Body of pancreas (tissue), 4 donors: Measurements from ENCODE around the gene LRRC45. TPM values are rescaled to one million over a fixed set of nuclear protein-coding genes. Genes with fewer than 3 reads are reported as not detected.

ENCODE experiments used
- ATAC-seq: fragments of 150-250 bp; one replicate; pipeline ENCODE4 v1.9.1; 2016
- DNase-seq, 4 donors: peaks; one replicate each; pipeline ENCODE4 v3.0.0-alpha.2; 2019
- H3K27ac ChIP-seq, 4 donors: fragments of 200-600 bp; sonication (generic); 1 replicate in 3 of 4; 2 replicates in 1 of 4; pipeline versions ENCODE4 v1.5.1 to v1.6.1; 2016 to 2019; ENCODE audit warnings: mild to moderate bottlenecking in 1 of 4, mixed read lengths in 1 of 4, moderate library complexity in 1 of 4
- H3K27me3 ChIP-seq, 2 donors: fragments of 200-600 bp; sonication (generic); one replicate each; pipeline ENCODE4 v1.6.0; 2016; ENCODE audit warnings: mild to moderate bottlenecking in 1 of 2
- H3K36me3 ChIP-seq, 2 donors: fragments of 200-600 bp; sonication (generic); replicated peaks in 1 of 2; 2 replicates each; pipeline ENCODE4 v1.5.1; 2016; ENCODE audit warnings: low read depth in 2 of 2; ENCODE audit not compliant: insufficient read depth in 1 of 2
- H3K4me1 ChIP-seq: fragments of 200-600 bp; sonication (generic); one replicate; pipeline ENCODE4 v1.6.0; 2016
- H3K4me3 ChIP-seq, 2 donors: fragments of 200-600 bp; sonication (generic); 1 replicate in 1 of 2; 2 replicates in 1 of 2; pipeline ENCODE4 v1.5.1; 2016 to 2019
- H3K9me3 ChIP-seq, 3 donors: fragments of 200-600 bp; sonication (generic); 1 replicate in 2 of 3; 2 replicates in 1 of 3; pipeline ENCODE4 v1.5.1; 2016
- POLR2A ChIP-seq, 3 donors: fragments of 450-650 bp; IDR thresholded peaks; one replicate each; pipeline ENCODE4 v1.6.1; 2016; ENCODE audit warnings: antibody characterized with exemption in 3 of 3, mild to moderate bottlenecking in 2 of 3
- WGBS, 2 donors: methylation state at CpG; one replicate each; pipeline ENCODE4 v1.1.5; 2017; 5-methylcytosine and 5-hydroxymethylcytosine counted together
- intact Hi-C: fragments of 100-400 bp; cut with DNase I; formaldehyde crosslinking; loops from one replicate; pipeline ENCODE4 v1.15.1; 2023
- total RNA-seq, 2 donors: library from RNA; depleted of rRNA; stranded (reverse); fragments of >200 nt; gene quantifications; one replicate each; pipeline ENCODE4 v1.1.0, GENCODE V29; 2016
- TF ChIP-seq, protein P1 (sequence below), 7 experiments: fragments of 450-650 bp in 4 of 7; fragments of 200-600 bp in 3 of 7; sonication (generic) in 3 of 7; IDR thresholded peaks; one replicate each; pipeline ENCODE4 v1.5.1; 2016 to 2019; ENCODE audit warnings: antibody characterized with exemption in 7 of 7

Gene LRRC45
- total RNA-seq, 2 donors from 2014 or later, result 8.0 to 36.3 TPM

DNA sequence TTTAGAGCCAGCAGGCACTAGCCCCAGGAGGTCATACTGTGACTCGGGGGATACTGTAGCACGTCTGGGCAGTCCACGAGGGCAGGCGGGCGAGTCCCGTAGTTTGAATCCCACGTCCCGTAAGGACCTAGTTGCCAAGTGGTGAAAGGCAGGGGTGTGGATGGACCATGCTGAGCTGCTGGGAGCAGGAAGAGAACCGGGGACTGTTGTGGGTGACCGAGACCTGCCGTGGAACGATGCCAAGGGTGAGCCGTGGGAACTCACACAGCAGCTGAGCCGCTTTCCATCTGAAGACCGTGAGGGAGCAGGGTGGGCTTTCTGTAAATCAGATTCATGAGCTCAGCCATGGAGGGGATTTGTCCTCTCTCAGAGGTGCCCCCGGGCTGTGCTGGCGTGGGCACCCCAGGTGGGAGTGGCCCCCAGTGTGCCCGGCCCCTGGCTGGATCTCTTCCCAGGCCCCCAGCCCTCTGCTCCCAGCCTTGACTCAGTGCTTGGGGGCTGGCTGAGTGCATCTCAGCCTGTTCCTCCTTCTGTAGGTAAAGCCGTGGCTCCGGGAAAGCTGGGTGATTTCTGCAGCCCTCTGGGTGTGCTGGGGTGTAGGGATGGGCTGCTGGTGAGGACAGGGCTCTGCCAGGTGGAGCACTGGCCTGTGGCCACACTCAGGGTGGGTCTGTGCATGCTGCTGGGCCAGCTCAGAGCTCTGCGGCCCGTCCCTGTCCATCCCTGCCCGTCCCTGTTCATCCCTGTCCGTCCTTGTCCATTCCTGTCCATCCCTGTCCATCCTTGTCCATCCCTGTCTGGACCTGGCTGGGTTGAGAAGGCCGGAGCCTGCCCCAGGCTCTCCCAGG lies 32.0 kb upstream of the LRRC45 start:
- Histone ChIP-seq H3K9me3 (no peaks in the 10 kb centered on the region), H3K27ac (peak overlapping the region; percentile 67 to 77 (median 74)), H3K4me3 (no peak overlapping the region), H3K36me3 (peaks cover 0 to under 1% of the 10 kb centered on the region in 2 donors), H3K27me3 (no peaks in the 10 kb centered on the region), H3K4me1 (peaks cover 24% of the 10 kb centered on the region)
- intact Hi-C loops, result no loop called here
- DNase-seq (peak; percentile 47 to 77 (median 66)), ATAC-seq (peak; percentile 2)
- WGBS, 2 donors, result 44 to 48% methylated on average over 19 to 25 of the region's 25 CpGs
- no peak for TF ChIP-seq POLR2A (IDR thresholded peaks at IDR 0.05)
- TF ChIP-seq, protein P1, sequence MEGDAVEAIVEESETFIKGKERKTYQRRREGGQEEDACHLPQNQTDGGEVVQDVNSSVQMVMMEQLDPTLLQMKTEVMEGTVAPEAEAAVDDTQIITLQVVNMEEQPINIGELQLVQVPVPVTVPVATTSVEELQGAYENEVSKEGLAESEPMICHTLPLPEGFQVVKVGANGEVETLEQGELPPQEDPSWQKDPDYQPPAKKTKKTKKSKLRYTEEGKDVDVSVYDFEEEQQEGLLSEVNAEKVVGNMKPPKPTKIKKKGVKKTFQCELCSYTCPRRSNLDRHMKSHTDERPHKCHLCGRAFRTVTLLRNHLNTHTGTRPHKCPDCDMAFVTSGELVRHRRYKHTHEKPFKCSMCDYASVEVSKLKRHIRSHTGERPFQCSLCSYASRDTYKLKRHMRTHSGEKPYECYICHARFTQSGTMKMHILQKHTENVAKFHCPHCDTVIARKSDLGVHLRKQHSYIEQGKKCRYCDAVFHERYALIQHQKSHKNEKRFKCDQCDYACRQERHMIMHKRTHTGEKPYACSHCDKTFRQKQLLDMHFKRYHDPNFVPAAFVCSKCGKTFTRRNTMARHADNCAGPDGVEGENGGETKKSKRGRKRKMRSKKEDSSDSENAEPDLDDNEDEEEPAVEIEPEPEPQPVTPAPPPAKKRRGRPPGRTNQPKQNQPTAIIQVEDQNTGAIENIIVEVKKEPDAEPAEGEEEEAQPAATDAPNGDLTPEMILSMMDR (IDR thresholded peaks at IDR 0.05), result no peak

DNA sequence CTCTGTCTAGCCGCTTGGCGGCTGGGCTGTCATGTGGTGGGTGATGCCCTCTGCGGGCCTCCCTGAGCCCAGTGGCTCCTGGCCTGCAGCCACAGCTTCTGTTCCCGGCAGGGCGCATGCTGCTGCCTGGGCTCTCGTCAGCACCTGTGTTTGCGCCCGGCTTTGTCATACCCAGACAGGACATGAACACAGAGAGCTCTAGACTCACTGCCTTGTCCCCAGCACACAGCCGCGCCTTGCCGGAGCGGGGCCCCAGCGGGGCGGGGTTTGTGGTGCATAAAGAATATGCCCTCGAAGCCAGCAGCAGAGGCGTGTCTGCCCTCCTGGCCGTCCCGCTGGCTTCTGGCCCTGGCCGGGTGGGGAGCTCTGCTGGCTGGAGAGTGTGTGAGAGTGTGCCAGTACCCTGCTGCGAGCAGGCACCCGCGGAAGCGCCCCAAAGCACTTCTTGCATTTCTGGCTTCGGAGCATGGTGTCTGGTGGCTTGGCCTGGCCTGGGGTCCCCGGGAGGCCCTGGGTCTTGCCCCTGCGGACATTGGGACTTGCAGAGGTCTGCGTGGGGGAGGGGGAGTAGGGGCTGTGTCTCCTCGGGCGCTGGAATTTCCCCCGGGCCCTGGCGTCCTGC lies 31.3 kb upstream of the LRRC45 start:
- H3K4me3 ChIP-seq, result no peak overlapping the region
- H3K27me3 ChIP-seq, result no peaks in the 10 kb centered on the region
- peak; percentile 91 for ATAC-seq
- TF ChIP-seq, protein P1 (IDR thresholded peaks at IDR 0.05), result peak in 3 of 7 experiments; percentile 14 to 41 (median 41)
- TF ChIP-seq POLR2A (IDR thresholded peaks at IDR 0.05), result peak in 2 of 3 donors; percentile 23 to 27
- 10 to 20% methylated on average over 6 to 31 of the region's 31 CpGs for WGBS, 2 donors
- peaks cover 24% of the 10 kb centered on the region for H3K4me1 ChIP-seq
- intact Hi-C loops, result no loop called here
- H3K27ac ChIP-seq, result peak overlapping the region; percentile 67 to 77 (median 74)
- H3K9me3 ChIP-seq, result no peaks in the 10 kb centered on the region
- no peaks in the 10 kb centered on the region for H3K36me3 ChIP-seq
- DNase-seq, result peak; percentile 86 to 96 (median 92)

DNA sequence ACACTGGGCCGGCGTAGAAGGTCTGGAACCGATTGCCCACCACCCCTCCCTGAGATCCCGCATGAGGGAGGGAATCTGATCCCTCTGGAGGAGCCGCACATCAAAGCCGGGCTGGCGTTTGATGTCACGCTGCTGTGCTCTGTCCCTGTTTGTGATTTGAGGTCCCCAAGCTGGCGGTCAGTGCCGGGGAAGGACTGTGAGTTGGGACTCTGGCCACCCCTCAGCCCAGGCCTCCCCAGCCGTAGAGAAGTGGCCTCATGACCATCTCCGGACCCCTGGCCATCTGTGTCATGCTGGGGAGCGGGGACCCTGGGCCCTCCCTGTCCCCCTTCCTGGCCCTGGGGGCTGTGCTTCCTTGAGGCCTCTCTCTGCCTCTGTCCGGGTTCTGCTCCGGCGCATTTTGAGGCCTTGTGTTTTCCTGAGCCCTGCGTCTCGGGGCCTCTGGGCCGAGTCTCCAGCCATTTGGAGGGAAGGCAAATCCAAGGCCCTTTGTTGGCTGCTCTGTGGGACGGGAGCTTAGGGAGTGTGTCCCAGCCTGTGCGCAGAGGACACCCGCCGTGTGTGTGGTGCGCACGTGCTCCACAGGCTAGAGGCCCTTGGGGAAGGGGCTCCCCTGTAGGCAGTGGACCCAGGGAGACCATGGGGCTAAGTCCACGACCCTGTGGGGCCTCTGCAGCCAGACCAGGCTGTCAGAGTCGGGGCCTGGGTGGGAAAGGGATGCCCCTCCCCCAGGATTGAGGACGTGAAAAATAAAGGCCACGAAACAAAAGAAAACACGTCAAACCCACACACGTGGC lies 30.6 kb upstream of the LRRC45 start:
- Histone ChIP-seq H3K4me1 (peaks cover 24% of the 10 kb centered on the region), H3K36me3 (no peaks in the 10 kb centered on the region), H3K27ac (peak overlapping the region; percentile 67 to 77 (median 74)), H3K4me3 (no peak overlapping the region), H3K9me3 (no peaks in the 10 kb centered on the region), H3K27me3 (no peaks in the 10 kb centered on the region)
- 72 to 76% methylated on average over 14 to 31 of the region's 31 CpGs for WGBS, 2 donors
- ATAC-seq (no peak), DNase-seq (no peak)
- TF ChIP-seq POLR2A (IDR thresholded peaks at IDR 0.05), result no peak
- TF ChIP-seq, protein P1 (IDR thresholded peaks at IDR 0.05), result no peak
- intact Hi-C loops, result no loop called here

DNA sequence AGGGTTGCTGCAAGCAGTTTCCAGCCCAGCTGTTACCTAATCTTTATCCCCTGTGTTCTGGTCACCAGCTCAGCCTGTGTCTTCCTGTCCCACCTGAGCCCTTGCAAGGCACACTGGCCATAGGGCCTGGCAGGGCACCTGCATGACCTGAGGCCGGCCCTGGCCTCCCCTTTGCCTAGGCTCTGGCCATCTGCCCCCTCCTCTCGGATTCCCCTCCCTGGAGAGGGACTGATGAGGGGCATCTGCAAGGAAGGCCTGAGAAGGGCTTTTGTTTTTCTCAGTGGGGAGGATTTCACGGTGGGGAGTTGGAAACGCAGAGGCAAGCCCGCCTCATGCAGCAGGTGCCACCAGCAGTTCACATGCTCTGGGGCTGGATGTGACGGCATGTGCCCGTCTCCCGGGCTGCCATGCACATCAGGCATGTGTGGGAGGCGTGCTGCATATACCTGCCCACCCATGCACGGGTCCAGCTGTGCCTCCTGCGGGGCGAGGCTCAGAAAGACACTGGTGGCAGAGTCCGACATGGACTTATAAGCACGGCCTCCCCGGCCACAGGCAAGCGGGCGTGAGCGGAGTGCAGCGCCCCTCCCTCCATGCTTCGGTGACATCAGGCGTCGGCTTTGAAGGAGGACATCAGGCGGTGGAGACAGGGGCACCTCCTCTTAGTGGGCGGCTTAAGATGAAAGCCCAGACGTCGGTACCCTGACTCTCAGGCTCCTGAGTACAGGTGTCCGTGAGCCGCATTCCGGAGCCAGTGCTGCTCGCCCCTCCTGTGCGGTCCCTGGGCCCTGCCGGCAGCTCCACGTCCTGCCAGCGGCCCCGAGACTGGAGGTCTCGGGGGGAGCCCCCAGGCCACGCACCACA lies 29.1 kb upstream of the LRRC45 start:
- Histone ChIP-seq H3K27me3 (no peaks in the 10 kb centered on the region), H3K27ac (no peak overlapping the region), H3K36me3 (no peaks in the 10 kb centered on the region), H3K4me1 (peaks cover 24% of the 10 kb centered on the region), H3K4me3 (no peak overlapping the region), H3K9me3 (no peaks in the 10 kb centered on the region)
- ATAC-seq (no peak), DNase-seq (no peak)
- intact Hi-C loops, result no loop called here
- 91 to 92% methylated on average over 31 to 34 of the region's 37 CpGs for WGBS, 2 donors
- TF ChIP-seq POLR2A (IDR thresholded peaks at IDR 0.05), result no peak
- TF ChIP-seq, protein P1 (IDR thresholded peaks at IDR 0.05), result no peak
